A204.1 (cell line): ENCODE data around the gene PRR19.

Experiments
- FAIRE-seq: peaks from 2 replicates; lab custom pipeline; 2012; peaks lifted over from hg19 to GRCh38; lab: Jason Lieb, UNC

Gene PRR19

DNA sequence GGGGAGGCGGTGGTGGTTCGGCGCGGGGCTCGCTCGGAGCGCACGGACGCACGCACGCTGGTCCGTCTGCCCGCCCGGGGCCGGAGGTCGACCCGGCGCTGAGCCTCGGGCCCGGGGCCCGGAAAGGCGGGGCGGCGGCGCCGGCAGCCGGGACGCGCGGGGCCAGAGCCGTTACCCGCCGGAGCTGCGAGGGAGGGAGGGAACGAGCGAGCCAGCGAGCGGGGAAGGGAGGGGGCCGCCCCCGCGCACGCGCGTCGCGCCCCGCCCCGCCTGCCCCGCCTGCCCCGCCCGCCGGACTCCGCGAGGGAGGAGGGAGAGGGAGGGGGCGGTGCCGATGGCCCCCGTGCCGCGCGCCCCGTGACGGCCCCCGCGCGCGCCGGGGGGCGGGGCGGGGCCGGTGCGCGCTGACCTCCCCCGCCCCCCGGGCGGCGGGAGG, 17.8 kb upstream of the PRR19 start:
- no peak for FAIRE-seq

GRCh38 chr19:42284591-42285341, 17.2 kb upstream of the PRR19 start:
- no peak for FAIRE-seq

DNA sequence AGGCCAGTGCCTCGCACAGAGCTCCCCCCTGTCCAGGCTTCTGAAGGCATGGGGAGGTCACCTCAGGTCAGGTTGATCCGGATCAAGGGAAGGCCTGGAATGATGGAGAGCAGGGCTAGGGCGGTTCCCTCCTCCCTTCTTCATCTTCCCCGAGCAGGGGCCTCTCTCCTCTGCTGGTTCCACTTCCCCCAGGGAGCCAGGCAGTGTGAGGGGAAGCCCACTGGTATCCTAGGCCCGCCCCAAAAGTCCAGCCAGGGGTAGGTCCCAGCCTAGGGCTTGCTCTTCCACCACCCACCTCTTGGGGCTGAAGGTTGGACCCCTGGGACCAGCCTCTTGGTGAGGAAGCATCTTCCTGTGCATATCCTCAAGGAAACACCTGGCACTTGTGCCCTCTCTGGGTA, 16.4 kb upstream of the PRR19 start:
- no peak for FAIRE-seq

DNA sequence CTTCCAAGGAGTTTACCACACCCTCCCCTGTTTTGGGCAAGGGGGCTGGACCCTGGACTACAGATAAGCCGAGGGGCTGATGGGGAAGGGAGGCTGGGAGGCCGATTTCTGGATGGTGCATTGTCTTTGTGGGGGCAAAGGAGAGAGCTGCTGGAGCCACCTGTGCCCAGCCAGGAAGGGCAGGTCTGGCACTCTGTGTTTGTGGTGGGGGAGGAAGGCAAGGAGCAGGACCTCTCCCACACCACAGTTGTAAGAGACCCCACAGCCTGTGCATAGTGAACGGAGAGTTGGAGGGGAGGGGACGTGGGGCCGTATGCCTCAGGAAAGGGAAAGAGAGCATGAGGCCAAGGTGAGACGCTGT, 16.0 kb upstream of the PRR19 start:
- FAIRE-seq: no peak

DNA sequence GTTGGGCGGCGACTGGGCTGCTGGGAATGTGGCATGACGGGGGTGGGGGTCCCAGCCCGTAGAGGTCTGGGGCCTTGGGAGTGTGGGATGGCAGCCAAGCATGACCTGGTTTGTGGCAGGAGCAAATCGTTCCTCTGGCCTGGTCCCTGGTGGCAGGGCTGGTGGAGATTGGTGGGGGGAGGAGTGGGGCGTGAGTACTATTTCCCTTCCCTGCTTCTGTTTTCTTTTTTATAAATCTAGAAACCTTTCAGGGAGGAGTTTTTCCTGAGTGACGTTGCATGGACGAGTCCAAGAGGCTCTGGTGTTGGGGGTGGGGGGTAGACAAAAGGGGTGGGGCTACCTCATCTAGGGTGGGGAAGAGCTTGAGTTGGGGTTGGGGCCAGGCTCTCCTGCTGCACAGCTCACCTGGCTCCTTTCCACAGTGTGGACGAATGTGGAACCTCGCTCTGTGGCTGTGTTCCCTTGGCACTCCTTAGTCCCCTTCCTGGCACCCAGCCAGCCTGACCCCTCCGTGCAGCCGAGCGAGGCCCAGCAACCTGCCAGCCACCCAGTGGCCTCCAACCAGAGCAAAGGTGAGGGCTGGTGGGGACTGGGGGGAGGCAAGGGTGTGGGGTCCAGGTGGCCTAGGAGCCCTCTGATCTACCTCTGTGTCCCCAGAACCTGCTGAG, 15.4 kb upstream of the PRR19 start:
- FAIRE-seq: no peak

- FAIRE-seq: no peak
Observed at GRCh38 chr19:42287017-42287826, 14.7 kb upstream of the PRR19 start.

DNA sequence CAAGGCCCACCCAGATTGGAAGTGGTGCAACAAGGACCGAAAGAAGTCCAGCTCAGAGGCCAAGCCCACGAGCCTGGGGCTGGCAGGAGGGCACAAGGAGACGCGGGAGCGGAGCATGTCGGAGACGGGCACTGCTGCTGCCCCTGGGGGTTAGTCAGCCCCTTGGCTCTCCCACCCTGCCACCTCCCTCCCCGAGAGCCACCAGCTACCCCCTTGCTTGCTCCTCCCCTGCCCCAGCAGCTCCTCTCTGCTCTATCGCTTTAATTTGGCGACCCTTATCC, 14.2 kb upstream of the PRR19 start:
- no peak for FAIRE-seq

DNA sequence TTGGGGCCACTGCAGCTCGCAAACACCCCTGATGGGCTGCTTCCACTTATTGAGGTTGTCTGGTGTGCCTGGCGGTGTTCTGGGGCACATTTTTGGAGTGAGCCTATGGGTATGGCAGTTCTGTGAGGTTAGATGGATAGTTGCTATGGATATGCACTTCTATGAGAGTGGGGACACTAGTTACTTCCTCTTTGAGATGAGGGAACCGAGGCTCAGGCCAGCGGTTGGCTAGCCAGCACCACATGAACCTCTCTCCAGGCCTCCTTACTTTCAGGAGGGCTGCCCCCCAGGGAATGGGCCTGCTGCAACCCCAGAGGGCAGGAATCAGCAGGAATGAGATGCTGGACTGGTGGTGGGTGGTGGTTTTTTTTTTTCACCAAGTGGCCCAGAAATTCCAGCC, 13.5 kb upstream of the PRR19 start:
- no peak for FAIRE-seq

GRCh38 chr19:42288881-42289555, 12.9 kb upstream of the PRR19 start:
- FAIRE-seq: no peak

DNA sequence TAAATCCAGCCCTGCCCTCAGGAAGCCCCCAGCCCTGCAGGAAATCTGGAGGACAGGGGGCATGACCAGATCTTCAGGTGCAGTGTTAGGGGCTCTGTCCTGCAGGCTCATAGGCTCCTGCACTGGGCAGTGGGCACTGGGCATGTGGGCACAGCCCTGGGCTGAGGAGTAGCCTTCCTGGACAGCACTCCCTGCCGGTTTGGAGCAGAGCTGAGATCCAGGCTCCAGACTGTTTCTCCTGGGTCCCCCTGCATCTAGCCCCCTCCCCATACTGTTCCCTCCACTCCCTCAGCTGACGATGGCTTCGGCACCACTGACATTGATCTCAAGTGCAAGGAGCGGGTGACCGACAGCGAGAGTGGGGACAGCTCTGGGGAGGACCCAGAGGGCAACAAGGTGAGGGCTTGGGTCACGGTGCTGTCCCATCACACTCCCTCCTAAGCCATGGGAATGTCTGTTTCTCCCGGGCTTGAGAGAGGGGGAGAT, 12.3 kb upstream of the PRR19 start:
- no peak for FAIRE-seq

DNA sequence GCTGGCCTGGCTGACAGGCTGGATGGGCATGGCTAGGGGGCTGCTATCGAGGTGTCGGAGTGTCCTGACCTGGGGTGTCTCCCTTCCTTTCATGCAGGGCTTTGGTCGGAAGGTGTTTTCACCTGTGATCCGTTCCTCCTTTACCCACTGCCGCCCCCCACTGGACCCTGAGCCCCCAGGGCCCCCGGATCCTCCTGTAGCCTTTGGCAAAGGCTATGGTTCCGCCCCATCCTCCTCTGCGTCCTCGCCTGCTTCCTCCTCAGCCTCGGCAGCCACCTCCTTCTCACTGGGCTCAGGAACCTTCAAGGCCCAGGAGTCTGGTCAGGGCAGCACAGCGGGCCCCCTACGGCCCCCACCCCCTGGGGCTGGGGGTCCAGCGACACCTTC, 11.8 kb upstream of the PRR19 start:
- no peak for FAIRE-seq

GRCh38 chr19:42290523-42291434, 11.2 kb upstream of the PRR19 start:
- no peak for FAIRE-seq

DNA sequence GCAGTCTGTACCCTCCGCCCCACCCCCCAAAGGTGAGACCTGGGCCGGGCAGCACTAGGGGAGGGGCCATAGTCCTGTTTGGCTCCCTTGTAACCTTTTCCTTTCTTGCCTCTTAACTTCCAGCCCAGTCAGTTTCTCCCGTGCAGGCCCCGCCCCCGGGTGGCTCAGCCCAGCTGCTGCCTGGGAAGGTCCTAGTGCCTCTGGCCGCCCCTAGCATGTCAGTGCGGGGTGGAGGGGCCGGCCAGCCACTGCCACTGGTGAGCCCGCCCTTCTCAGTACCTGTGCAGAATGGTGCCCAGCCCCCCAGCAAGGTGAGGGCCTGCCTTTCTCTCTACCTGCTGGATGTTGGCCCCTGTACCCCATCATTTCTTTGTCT, 10.5 kb upstream of the PRR19 start:
- no peak for FAIRE-seq

DNA sequence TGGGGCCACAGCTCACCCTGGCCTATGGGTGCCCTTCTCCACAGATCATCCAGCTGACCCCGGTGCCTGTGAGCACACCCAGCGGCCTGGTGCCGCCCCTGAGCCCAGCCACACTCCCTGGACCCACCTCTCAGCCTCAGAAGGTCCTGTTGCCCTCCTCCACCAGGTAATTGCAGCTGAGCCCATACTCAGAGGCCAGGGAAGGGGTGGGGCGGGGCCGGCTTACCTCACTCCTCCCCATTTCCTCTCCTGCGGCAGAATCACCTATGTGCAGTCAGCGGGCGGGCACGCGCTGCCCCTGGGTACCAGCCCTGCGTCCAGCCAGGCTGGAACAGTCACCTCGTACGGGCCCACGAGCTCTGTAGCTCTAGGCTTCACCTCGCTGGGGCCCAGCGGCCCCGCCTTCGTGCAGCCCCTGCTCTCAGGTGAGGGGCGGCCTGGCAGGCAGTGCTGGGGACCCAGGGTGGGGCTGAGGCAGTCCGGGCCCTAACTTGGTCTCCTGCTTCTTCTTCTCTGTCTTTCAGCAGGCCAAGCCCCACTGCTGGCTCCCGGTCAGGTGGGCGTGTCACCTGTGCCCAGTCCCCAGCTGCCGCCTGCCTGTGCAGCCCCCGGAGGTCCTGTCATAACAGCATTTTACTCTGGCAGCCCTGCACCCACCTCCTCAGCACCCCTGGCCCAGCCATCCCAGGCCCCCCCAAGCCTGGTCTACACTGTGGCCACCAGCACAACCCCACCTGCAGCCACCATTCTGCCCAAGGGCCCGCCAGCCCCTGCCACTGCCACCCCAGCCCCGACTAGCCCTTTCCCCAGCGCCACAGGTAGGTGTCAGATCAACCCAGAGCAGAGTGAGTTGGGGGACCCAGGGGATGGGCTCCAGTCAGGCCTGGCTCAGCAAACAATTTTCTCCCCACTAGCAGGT, 9.6 kb upstream of the PRR19 start:
- FAIRE-seq: no peak

DNA sequence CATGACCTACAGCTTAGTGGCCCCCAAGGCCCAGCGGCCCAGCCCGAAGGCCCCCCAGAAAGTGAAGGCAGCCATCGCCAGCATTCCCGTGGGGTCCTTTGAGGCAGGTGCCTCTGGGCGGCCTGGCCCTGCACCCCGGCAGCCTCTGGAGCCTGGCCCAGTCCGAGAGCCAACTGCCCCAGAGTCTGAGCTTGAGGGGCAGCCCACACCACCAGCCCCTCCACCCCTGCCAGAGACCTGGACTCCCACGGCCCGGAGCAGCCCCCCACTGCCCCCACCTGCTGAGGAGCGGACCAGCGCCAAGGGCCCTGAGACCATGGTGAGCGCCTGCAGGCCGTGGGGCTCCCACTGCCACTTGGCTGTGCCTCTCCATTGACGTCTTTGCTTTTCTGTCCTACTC, 9.0 kb upstream of the PRR19 start:
- no peak for FAIRE-seq

DNA sequence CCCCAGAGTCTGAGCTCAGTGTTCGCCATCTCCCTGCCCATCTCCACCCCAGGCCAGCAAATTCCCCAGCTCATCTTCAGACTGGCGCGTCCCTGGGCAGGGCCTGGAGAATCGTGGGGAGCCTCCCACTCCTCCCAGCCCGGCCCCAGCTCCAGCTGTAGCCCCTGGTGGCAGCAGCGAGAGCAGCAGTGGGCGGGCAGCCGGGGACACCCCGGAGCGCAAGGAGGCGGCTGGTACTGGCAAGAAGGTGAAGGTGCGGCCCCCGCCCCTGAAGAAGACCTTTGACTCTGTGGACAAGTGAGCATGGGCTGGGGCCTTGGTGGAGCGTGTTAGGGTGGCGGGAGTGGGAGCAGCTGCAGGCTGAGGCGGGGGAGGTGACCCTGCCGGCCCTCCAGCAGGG, 8.4 kb upstream of the PRR19 start:
- FAIRE-seq: no peak

- FAIRE-seq: no peak
Observed at GRCh38 chr19:42293948-42294347, 8.0 kb upstream of the PRR19 start.

GRCh38 chr19:42294471-42295137, 7.3 kb upstream of the PRR19 start:
- no peak for FAIRE-seq

DNA sequence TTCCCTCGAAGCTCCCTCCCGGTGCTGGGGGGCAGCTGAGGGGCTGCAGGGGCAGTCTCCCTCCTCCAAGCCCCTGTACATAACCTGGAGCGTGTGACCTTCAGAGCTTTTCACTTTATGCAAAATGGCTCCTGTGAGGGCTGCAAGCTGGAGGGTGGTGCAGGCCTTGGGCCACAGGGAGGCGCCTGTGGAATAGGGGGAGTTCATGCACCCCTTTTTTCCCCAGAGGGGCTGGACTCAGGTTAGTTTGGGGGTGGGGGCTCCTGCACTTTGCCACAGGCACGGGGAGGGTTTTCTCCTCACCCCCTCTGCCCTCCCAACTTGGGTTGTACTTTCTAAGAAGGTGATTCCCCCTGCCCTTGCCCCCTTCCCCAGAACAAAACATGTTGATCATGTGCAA, 6.6 kb upstream of the PRR19 start:
- FAIRE-seq: no peak

GRCh38 chr19:42295831-42296525, 6.0 kb upstream of the PRR19 start:
- no peak for FAIRE-seq
